Panc1 (cell line): ENCODE measurements around the gene DNAAF8. TPM values are rescaled to one million over a fixed set of nuclear protein-coding genes. Genes with fewer than 3 reads are reported as not detected.

ENCODE experiments used
- ATAC-seq: fragments of 200-7000 bp; cut with Tn5 transposase; 2 replicates; pipeline ENCODE4 v1.9.1; 2020; ENCODE audit warnings: mild to moderate bottlenecking, moderate library complexity
- BruUV-seq: library from RNA; stranded (reverse); fragments of 400-500 nt; replicated peaks from 2 replicates; lab custom pipeline; 2021; lab: Mats Ljungman, UMichigan
- CTCF ChIA-PET: fragments of 300-600 bp; sonication (Branson Sonifier 250); formaldehyde crosslinking; loops from one replicate; lab custom pipeline; 2022; ENCODE audit warnings: antibody characterized with exemption; lab: Charles Lee
- POLR2A ChIA-PET: fragments of 300-600 bp; sonication (Branson Sonifier 250); formaldehyde crosslinking; loops from one replicate; lab custom pipeline; 2022; ENCODE audit warnings: antibody characterized with exemption; lab: Charles Lee
- DNase-seq: peaks from one replicate; pipeline ENCODE4 v3.0.0-alpha.2; 2010; ENCODE audit warnings: low read depth, low spot score
- H3K27ac ChIP-seq: 2 replicates; pipeline ENCODE4 v1.5.1; 2011; ENCODE audit warnings: mild to moderate bottlenecking, low read length, inconsistent platforms
- H3K27me3 ChIP-seq: fragments of 200-500 bp; sonication (Bioruptor generic); 2 replicates; pipeline ENCODE4 v1.6.0; 2014; ENCODE audit warnings: low read length, inconsistent platforms; ENCODE audit not compliant: control insufficient read depth, insufficient read depth
- H3K36me3 ChIP-seq: fragments of 200-500 bp; sonication (Bioruptor generic); 2 replicates; pipeline ENCODE4 v1.5.1; 2014; ENCODE audit warnings: inconsistent platforms, mild to moderate bottlenecking, low read length, moderate library complexity; ENCODE audit not compliant: control insufficient read depth, insufficient read depth
- H3K4me1 ChIP-seq: 2 replicates; pipeline ENCODE4 v1.5.1; 2011; ENCODE audit warnings: inconsistent platforms, mild to moderate bottlenecking, low read length, moderate library complexity; ENCODE audit not compliant: control insufficient read depth, insufficient read depth
- H3K4me3 ChIP-seq, 2 experiments: 2 replicates each; pipeline ENCODE4 v1.5.1; 2011 to 2012; ENCODE audit warnings: low read depth in 2 of 2, low read length in 2 of 2, mild to moderate bottlenecking in 2 of 2, inconsistent platforms in 1 of 2, moderate library complexity in 1 of 2
- H3K9me3 ChIP-seq: fragments of 200-500 bp; sonication (Bioruptor generic); 2 replicates; pipeline ENCODE4 v1.5.1; 2014; ENCODE audit warnings: low read depth, mild to moderate bottlenecking, inconsistent platforms, low read length, moderate library complexity; ENCODE audit not compliant: control insufficient read depth, insufficient read depth
- POLR2AphosphoS5 ChIP-seq: IDR thresholded peaks from 2 replicates; pipeline ENCODE4 v1.6.1; 2012; ENCODE audit warnings: mild to moderate bottlenecking, low read depth, low read length, moderate library complexity
- SIN3A ChIP-seq: IDR thresholded peaks from 2 replicates; pipeline ENCODE4 v1.6.1; 2012; ENCODE audit warnings: low read depth, mild to moderate bottlenecking, low read length, moderate library complexity, borderline replicate concordance; ENCODE audit not compliant: insufficient read depth
- TCF7L2 ChIP-seq: IDR thresholded peaks from 2 replicates; pipeline ENCODE4 v1.6.1; 2011; ENCODE audit warnings: mild to moderate bottlenecking, low read depth, low read length, inconsistent platforms
- in situ Hi-C: cut with HindIII; loops from 2 replicates; pipeline ENCODE4 v1.10.0; 2016; ENCODE audit warnings: low sequenced_read_pairs, low pct_unique_long_range_greater_than_20kb
- intact Hi-C: fragments of 100-400 bp; cut with micrococcal nuclease; formaldehyde crosslinking; loops from one replicate; pipeline ENCODE4 v1.10.0; 2022; ENCODE audit not compliant: unreplicated experiment
- total RNA-seq: library from RNA; stranded (reverse); gene quantifications from one replicate; pipeline ENCODE4 v1.2.1, GENCODE V29; 2021; ENCODE audit not compliant: unreplicated experiment
- TF ChIP-seq, protein P1 (sequence below), 2 experiments: IDR thresholded peaks; 2 replicates each; pipeline ENCODE4 v1.6.1; 2011 to 2012; ENCODE audit warnings: low read depth in 2 of 2, control low read depth in 1 of 2, low read length in 1 of 2, mild to moderate bottlenecking in 1 of 2, moderate library complexity in 1 of 2; ENCODE audit not compliant: insufficient read depth in 1 of 2
- TF ChIP-seq, protein P2 (sequence below): fragments of 450-650 bp; IDR thresholded peaks from 2 replicates; pipeline ENCODE4 v1.5.1; 2017; ENCODE audit warnings: mild to moderate bottlenecking

Gene DNAAF8
- total RNA-seq, 1 experiment from 2014 or later, result 2.3 TPM

DNA sequence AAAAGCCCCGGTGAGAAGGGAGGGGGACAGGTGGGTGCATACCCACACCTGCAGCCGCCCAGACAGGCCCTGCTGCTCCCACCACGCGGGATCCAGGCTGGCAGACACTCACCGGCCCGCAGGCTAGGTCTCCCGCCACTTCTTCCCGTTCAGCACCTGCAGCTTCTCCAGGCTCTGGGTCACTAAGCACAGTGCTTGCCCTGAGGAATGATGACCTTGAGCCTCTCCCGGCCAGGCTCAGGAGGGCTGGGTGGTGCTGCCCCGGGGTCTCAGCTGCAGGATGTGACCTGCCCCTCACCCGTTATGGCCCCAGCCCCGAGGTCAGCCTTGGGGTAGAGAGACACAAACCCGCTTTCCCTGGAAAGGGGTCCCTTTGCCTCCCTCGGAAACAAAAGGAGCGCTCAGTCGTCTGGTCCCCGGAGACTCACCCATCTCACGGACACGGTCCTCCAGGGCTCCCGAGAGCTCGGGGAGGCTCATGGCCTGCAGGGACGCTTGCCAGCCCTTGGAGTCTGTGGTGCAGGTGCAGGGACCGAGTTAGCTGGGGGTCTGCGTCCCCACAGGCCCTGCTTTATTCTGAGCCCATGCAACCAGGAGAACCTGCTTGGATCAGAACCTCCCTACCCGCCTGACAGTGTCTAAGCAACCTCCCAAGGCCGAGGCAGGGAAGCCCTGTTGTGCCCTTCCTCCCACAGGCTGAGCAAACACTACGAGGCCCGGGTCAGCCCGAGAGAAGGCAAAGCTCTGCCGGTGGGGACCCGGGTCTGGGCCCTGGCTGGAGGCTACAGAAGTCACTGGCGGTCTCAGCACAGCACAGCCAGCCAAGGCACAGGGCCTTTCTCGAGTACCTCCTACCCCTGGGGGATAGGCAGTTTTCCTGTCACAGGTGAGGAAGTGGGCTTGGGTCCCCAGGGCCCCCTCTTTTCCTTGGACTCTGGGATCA lies 37.2 kb upstream of the DNAAF8 start:
- H3K4me3 ChIP-seq, result no peak overlapping the region
- peaks cover 38% of the 10 kb centered on the region for H3K4me1 ChIP-seq
- no peaks in the 10 kb centered on the region for H3K27me3 ChIP-seq
- no peaks in the 10 kb centered on the region; the same call in none of the 2 replicates for H3K36me3 ChIP-seq
- no peak for TF ChIP-seq SIN3A
- no peak for TF ChIP-seq POLR2AphosphoS5
- no peak for TF ChIP-seq TCF7L2
- TF ChIP-seq, protein P1, sequence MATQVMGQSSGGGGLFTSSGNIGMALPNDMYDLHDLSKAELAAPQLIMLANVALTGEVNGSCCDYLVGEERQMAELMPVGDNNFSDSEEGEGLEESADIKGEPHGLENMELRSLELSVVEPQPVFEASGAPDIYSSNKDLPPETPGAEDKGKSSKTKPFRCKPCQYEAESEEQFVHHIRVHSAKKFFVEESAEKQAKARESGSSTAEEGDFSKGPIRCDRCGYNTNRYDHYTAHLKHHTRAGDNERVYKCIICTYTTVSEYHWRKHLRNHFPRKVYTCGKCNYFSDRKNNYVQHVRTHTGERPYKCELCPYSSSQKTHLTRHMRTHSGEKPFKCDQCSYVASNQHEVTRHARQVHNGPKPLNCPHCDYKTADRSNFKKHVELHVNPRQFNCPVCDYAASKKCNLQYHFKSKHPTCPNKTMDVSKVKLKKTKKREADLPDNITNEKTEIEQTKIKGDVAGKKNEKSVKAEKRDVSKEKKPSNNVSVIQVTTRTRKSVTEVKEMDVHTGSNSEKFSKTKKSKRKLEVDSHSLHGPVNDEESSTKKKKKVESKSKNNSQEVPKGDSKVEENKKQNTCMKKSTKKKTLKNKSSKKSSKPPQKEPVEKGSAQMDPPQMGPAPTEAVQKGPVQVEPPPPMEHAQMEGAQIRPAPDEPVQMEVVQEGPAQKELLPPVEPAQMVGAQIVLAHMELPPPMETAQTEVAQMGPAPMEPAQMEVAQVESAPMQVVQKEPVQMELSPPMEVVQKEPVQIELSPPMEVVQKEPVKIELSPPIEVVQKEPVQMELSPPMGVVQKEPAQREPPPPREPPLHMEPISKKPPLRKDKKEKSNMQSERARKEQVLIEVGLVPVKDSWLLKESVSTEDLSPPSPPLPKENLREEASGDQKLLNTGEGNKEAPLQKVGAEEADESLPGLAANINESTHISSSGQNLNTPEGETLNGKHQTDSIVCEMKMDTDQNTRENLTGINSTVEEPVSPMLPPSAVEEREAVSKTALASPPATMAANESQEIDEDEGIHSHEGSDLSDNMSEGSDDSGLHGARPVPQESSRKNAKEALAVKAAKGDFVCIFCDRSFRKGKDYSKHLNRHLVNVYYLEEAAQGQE (IDR thresholded peaks at IDR 0.05; ENCODE audit: insufficient read depth in 1 of 2, low read depth in 2 of 2, low read length in 1 of 2), result no peak
- TF ChIP-seq, protein P2, sequence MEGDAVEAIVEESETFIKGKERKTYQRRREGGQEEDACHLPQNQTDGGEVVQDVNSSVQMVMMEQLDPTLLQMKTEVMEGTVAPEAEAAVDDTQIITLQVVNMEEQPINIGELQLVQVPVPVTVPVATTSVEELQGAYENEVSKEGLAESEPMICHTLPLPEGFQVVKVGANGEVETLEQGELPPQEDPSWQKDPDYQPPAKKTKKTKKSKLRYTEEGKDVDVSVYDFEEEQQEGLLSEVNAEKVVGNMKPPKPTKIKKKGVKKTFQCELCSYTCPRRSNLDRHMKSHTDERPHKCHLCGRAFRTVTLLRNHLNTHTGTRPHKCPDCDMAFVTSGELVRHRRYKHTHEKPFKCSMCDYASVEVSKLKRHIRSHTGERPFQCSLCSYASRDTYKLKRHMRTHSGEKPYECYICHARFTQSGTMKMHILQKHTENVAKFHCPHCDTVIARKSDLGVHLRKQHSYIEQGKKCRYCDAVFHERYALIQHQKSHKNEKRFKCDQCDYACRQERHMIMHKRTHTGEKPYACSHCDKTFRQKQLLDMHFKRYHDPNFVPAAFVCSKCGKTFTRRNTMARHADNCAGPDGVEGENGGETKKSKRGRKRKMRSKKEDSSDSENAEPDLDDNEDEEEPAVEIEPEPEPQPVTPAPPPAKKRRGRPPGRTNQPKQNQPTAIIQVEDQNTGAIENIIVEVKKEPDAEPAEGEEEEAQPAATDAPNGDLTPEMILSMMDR, result no peak
- ATAC-seq, result no peak
- in situ Hi-C loops, result no loop called here
- ChIA-PET POLR2A (interaction anchor here (0.7 kb wide), 1 partner anchor 51 kb away, joined by 4 read pairs; no protein-coding TSS in a partner anchor), CTCF (no interaction called here)
- DNase-seq, result no peak
- BruUV-seq, result no TSS peak
- H3K9me3 ChIP-seq, result no peaks in the 10 kb centered on the region
- intact Hi-C loops, result no loop called here
- H3K27ac ChIP-seq, result no peak overlapping the region; the same call in 1 of the 2 replicates

DNA sequence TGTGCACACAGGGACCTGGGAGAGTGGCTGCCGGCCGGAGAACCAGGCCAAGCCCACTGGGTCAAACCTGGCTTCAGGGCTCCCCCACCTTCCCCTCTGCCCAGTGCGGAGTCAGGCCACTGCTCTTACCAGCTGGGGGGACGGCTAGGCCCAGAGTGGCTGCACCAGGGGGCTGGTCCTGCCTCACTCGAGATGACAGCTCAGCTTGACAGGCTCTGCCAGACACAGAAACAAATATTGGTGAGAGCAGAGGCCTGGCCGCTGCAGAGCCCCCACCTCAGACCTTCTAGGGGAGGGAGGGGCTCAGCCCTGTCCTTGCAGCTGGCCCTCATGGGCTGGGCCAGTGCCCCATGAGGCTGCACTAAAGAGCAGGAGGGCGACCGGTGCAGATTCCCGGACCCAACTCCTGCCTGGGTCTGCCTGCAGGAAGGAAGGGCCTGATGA lies 36.5 kb upstream of the DNAAF8 start:
- no peak for ATAC-seq
- no TSS peak for BruUV-seq
- Histone ChIP-seq H3K27ac (no peak overlapping the region; the same call in 1 of the 2 replicates), H3K36me3 (no peaks in the 10 kb centered on the region; the same call in none of the 2 replicates), H3K27me3 (no peaks in the 10 kb centered on the region), H3K4me1 (peaks cover 31% of the 10 kb centered on the region), H3K4me3 (no peak overlapping the region), H3K9me3 (no peaks in the 10 kb centered on the region)
- DNase-seq, result no peak
- no peak for TF ChIP-seq SIN3A
- TF ChIP-seq, protein P1 (IDR thresholded peaks at IDR 0.05; ENCODE audit: insufficient read depth in 1 of 2, low read depth in 2 of 2, low read length in 1 of 2), result no peak
- no peak for TF ChIP-seq POLR2AphosphoS5
- ChIA-PET CTCF (no interaction called here), POLR2A (no interaction called here)
- in situ Hi-C loops (no loop called here), intact Hi-C loops (no loop called here)
